GM18858 (cell line): ENCODE measurements around the gene CENPO.
"Not testable (repeated sequence)": the region's sequence is repeated elsewhere in the genome, so short reads cannot be mapped to it uniquely, and the experiment has no call there.

ENCODE experiments used
- ATAC-seq: cut with Tn5 transposase; IDR thresholded peaks from one replicate; pipeline ENCODE4 v1.9.1; 2021; ENCODE audit not compliant: unreplicated experiment

Gene CENPO

GRCh38 chr2:24822049-24822706 lies 29.0 kb downstream of the CENPO start:
- no peak for ATAC-seq

DNA sequence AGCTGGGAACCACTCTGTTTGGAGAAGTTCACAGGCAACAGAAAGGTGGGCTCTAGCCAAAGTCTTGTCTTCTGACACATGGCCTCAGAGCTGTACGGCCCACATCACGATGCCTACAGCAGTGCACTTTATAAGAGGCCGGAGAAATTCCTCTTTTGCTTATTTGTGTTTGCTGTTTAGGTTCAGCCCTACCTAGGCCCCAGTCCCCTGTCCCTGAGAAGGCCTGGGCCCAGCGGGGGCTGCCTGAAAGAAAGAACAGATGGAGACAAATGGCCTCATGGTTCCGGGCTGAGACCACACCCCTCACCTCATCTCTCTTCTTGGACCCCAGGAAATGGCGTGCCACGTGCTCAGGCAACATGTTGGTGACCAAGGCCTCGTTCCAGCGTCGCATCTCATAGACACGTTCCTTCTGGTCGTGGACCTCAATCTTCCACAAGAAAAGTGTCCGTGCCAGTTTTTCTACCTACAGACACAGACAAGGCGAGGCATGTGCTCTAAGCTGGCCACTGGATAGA lies 30.9 kb downstream of the CENPO start:
- ATAC-seq: no peak

- ATAC-seq: no peak
Measured at GRCh38 chr2:24824966-24825882, 32.0 kb downstream of the CENPO start.

DNA sequence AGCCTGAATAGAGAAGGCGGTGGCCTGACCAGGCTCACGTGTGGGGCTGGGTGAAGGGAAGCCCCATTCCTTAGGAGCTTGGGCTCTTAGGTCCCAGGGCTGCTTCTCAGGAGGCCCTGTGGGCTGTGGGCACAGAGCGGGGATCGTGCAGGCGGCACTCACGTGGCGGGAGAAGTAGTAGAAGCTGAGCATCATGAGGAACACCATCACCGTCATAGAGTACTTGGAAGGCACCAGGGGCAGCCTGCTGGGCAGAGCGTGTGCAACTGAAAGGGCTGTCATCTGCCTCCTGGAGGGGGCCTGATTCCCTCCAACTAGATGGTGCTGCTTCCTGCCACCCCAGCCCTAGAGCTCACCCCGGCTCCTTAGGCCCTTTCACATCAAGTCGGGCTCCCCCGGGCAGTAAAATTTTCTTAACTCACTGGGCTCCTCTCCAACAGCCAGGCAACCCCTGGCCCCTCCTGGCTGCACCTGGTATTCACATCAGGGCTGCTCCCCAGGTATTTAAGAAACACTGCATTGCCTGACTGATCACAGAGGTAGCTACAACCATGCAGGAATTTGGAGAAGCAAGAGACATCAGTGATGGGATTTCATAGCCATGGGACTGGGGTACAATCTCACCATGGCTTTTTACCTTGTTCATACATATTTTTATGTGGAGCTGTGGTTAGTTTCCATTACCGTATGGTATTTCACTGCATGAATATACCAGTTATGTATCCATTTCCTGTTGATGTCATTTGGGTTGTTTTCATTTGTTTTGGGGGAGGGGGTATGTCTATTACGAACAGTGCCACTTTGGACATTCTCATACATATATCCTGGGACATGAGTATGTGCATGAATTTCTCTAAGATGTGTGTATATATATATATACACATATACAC lies 32.9 kb downstream of the CENPO start:
- ATAC-seq: no peak

DNA sequence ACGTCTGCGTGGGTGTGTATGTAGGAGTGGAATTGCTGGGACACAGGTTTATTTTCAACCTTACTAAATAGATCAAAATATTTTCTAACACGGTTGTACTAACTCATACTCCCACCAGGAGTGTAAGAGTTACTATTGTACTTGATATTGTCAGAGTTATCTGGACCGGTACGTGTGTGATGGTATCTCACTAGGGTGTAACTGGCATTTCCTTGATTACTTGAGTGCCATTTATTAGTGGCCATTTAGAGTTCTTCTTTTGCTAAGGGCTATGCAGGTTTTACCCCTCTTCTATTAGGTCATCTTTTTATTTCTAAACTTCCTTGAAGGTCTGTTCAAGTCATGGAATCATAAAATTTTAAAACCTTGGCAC lies 33.5 kb downstream of the CENPO start:
- no peak for ATAC-seq

- ATAC-seq: peak; percentile 71
Measured at GRCh38 chr2:24827321-24828237, 34.4 kb downstream of the CENPO start.

DNA sequence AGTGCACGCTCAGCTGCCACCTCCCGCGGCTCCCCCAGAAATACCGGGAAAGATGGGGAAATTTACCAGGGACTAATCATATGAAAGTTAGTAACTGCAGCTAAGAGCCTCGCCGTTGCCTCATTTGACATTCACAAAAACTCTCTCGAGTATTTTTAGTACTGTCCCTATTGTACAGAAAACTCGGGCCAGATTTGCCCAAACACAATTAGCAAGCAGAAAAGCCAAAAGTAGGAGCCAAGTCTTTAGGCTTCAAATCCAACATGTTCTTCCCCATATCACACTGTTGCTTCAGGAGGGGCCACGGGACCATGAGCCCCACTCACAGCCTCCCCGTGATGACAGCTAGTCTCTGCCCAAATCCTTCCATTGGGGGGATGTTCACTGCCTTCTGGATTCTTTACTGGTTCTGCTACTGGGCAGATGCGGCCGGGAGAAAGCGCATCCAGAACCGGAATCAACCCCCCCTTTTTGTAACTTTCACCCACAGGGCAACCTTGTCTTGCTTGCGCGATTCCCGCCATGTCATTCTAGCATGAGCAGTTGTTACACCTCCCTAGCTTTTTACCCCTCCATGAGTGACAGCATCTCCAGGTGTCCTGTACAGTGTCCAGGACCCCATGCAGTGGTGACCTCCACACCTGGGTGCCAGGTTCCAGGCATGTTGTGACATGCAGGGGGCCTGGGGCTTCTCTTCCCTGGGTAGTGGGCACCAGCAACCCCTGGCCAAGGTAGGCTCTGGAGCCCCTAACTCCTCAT lies 35.2 kb downstream of the CENPO start:
- no peak for ATAC-seq

- no peak for ATAC-seq
Measured at GRCh38 chr2:24830351-24830750, 37.1 kb downstream of the CENPO start.

GRCh38 chr2:24830786-24831185 lies 37.6 kb downstream of the CENPO start:
- ATAC-seq: no peak

DNA sequence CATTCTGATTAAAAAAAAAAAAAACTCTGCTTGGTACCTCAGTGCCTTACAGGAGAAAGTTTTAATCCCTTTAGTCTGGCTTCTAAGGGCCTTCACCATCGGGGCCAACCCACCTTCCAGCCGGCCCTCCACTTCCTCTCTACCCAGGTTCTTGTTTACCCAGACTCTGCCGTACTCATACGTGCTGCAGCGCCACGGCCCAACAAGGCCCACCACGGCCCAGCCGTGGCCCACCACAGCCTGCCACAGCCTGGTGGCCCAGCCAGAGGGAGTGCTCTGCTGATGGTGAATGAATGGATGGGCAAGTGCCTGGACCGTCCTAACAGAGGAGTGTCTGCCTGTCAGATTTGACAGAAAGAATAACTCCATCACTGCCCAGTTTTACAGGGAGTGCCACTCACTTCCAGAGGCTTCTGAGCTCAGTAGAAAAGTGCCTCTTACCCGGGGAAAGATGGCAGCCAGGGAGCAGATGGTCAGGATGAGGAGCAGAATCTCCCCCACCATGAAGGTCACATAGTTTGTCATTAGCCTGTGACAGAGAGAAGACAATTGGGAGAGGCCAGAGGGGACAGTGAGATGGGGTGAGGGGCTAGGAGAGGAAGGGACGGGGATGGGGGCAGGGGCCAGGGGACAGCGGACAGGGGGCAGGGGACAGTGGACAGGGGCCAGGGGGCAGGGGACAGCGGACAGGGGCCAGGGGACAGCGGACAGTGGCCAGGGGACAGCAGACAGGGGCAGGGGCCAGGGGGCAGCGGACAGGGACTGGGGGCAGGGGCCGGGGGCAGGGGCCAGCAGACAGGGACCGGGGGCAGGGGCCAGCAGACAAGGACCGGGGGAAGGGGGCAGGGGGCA lies 38.2 kb downstream of the CENPO start:
- no peak for ATAC-seq

DNA sequence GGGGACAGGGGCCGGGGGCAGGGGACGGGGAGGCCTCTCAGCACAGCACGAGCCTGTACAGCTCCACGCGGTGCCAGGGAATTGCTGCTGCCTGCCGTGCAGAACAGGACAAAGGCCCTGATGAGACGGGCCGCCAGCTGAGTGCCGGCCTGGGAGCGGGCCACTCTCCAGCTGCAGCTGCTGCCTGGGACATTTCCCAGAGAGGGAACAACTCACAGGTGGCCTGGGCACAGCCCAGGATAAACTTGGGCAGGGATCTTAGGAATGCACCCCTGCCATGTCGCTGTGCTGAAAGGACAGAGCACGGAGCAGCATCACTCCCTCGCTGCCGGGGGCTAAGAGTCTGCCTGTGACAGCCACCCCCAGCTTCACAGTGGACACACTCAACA lies 38.8 kb downstream of the CENPO start:
- ATAC-seq: no peak

- ATAC-seq: no peak
Measured at GRCh38 chr2:24832521-24832920, 39.3 kb downstream of the CENPO start.

DNA sequence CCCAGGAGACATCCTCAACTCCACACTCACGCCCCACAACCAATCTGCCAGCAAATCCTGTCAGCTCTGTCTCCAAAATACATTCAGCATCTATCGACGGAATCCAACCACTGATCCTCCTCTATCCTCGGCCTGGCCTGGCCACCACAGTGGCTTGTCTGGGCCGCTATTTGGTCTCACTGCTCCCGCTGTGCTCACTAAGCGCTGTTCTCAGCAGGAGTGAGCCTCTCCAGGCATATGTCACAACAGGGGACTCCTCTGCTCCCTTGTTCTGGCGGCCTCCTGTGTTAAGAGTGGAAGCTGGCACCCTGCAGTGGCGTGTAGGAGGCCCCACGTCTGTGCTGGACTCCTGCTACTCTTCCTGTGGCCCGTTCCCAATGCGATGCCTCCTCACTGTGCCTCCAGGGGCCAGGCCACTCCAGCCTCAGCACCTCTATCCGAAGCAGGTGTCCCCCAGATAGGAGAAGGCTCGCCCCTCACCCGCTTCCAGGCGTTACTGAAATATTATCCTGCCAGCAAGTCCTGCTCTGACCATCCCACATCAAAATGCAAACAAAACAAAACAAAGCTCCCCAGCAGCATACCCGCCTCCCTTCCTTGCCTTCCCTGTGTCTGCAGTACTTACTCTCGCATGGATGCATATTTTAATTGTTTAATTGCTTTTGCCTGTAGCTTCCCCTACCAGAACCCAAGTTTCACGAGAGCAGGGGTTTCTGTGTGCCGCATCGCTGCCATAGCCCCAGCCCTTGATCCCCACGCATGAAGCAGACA lies 39.9 kb downstream of the CENPO start:
- no peak for ATAC-seq

DNA sequence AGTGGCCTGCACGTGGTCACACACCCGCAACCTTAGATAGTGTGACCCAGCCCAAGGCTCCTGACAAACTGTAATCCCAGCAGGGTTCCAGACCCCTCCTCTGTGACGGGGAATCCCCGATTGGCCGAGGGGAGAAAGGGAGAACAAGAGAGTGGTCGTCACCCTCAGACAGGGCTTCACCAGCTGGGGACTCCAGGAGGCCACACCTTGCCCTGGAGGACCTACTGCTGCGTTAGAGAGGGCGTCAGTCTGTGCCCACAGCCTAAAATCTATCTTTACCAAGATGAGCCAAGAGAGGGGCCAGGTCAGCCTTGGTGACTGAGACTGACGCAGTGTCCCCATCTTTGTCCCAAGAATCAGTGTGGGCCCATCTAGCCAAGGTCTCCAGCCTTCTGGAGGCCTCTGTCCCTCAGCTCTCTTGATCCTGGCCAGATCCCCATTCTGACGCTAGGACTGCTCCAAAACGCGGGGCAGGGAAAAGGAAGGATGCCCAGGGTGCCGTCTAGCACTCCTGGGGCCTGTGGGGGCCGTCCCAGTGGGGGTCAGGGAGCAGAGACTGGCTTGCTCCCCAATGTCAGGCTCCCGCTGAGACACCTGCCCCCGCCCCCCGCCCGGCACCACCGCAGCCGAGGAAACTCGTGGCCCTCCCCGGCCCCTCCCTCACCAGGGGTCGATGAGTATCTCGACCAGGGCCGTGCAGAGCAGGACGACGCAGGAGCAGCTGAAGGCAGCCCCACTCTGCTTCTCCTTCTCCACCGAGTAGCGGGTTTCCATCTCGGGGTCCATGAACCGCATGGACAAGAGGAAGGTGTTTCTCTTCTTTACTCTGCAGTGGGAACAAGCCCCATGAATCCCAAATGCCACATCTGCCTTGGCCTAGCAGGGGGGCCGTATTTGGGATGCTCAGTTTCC lies 40.9 kb downstream of the CENPO start:
- no peak for ATAC-seq

DNA sequence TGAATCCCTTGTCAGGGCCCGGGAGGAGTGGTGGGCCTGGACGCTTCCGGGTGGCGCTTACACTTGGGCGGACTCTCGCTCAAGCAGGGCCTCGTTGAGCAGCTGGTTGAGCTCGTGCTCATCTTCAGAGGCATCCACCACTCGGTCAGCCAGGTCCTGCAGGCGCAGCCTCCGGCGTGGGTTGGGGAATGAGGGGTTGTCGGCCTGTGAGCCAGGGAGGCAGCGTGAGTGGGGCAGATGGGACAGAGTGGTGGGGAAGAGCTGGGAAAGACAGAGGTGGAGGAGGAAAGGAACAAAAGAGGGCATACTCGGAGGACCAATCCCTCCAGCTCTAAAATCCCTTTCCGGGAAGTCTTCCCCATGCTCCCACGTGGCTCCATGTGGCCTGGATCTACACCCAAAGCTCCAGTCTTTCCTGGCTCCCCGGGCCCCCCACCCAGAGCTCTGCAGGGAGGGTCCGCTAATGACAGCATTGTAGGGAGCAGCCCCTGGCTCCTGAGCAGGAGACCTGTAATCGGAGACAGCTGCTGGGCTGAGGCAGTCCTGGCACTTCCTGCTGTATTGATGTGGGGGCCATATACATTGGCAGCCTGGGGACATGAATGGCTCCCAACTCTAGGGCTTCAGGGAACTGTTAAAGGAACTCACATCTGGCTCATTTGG lies 41.6 kb downstream of the CENPO start:
- ATAC-seq: no peak

DNA sequence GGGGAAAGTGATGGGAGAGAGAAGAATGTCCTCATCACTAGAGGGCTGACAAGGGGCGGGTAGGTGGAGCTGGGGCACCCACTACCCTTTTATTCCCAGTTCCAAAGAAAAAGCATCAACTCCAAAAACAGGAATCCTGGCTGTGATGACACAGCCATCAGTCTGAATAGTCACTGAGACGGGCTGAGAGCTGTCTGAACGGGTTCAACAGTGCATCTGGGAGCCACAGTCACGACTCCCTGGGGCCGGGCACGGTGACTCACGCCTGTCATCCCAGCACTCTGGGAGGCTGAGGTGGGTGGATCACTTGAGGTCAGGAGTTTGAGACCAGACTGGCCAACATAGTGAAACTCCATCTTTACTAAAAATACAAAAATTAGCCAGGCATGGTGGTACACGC lies 42.2 kb downstream of the CENPO start:
- not testable (repeated sequence) for ATAC-seq
